ENCODE results near the gene NRIP1. TPM values are rescaled to one million over a fixed set of nuclear protein-coding genes. Genes with fewer than 3 reads are reported as not detected.

Gene NRIP1
- total and polyA plus RNA-seq, 2 donors (not counting 3 experiments of a cell fraction or from before 2014, with no cell fraction given) = 2.8 to 24.0 TPM

- no peak overlapping the region for H2AFZ ChIP-seq (ENCODE audit: low read depth, low read length)
- BruUV-seq (replicated peaks) = no TSS peak
- H3K9me3 ChIP-seq (replicated peaks; ENCODE audit: control insufficient read depth, insufficient read depth, low read length) = no peaks in the 10 kb centered on the region
- H3K27ac ChIP-seq (ENCODE audit: insufficient read depth, low read depth, low read length) = no peak overlapping the region
- H3K27me3 ChIP-seq (ENCODE audit: control insufficient read depth in 2 of 2, insufficient read depth in 2 of 2, low read length in 2 of 2) = no peaks in the 10 kb centered on the region
- intact Hi-C loops (cut with micrococcal nuclease) = loop anchor here (10.0 kb wide), 1 partner anchor 98 kb away; no protein-coding TSS in a partner anchor
- H4K20me1 ChIP-seq (replicated peaks; ENCODE audit: control insufficient read depth, extremely low read depth, insufficient read depth, low read length) = no peaks in the 10 kb centered on the region
- no peak overlapping the region for H3K4me3 ChIP-seq (replicated peaks in 1 of 3; ENCODE audit: insufficient read depth in 1 of 3, low read depth in 1 of 3, low read length in 3 of 3)
- dilution Hi-C loops (cut with MboI; ENCODE audit: extremely low pct_ligation_motif_present, low sequenced_read_pairs) = no loop called here
- CTCF ChIA-PET = no interaction called here
- H3K79me2 ChIP-seq (ENCODE audit: control insufficient read depth, insufficient read depth, low read length) = peaks cover 32% of the 10 kb centered on the region
- POLR2A ChIA-PET = no interaction called here
- FAIRE-seq = no peak
- H3K9me1 ChIP-seq (replicated peaks; ENCODE audit: control insufficient read depth, extremely low read depth, insufficient read depth, low read length) = peaks cover 2% of the 10 kb centered on the region
- no peak overlapping the region for H3K4me2 ChIP-seq (ENCODE audit: insufficient read depth, low read length)
- no peak overlapping the region for H3K9ac ChIP-seq (replicated peaks; ENCODE audit: extremely low read depth, insufficient read depth, low read length)
- DNase-seq (ENCODE audit: low read depth, low spot score) = no peak
- no peaks in the 10 kb centered on the region for H3K4me1 ChIP-seq (ENCODE audit: control insufficient read depth, extremely low read depth, insufficient read depth, low read length)
- peaks cover 0 to 2% of the 10 kb centered on the region in 2 experiments for H3K36me3 ChIP-seq (ENCODE audit: control insufficient read depth in 2 of 2, extremely low read depth in 1 of 2, insufficient read depth in 2 of 2, low read length in 2 of 2)
- no peak for TF ChIP-seq EZH2 (IDR thresholded peaks at IDR 0.05; ENCODE audit: borderline replicate concordance, low read depth, low read length, severe bottlenecking)
- no peak for TF ChIP-seq FOS (IDR thresholded peaks at IDR 0.05; ENCODE audit: borderline replicate concordance, insufficient read depth, low read length)
- no peak for TF ChIP-seq JUN (IDR thresholded peaks at IDR 0.05; ENCODE audit: borderline replicate concordance, insufficient read depth, insufficient read length, low read depth)
- no peak for TF ChIP-seq POLR2A (IDR thresholded peaks at IDR 0.05; ENCODE audit: low read depth, low read length)
- TF ChIP-seq MAX (IDR thresholded peaks at IDR 0.05; ENCODE audit: insufficient read depth, insufficient read length) = no peak
Observed at GRCh38 chr21:14972678-14973077, 92.1 kb downstream of the NRIP1 start.

- no peaks in the 10 kb centered on the region for H3K9me1 ChIP-seq (replicated peaks; ENCODE audit: control insufficient read depth, extremely low read depth, insufficient read depth, low read length)
- TF ChIP-seq POLR2AphosphoS5 (IDR thresholded peaks at IDR 0.05; ENCODE audit: insufficient read depth, low read depth, low read length) = no peak
- no peaks in the 10 kb centered on the region for H3K4me1 ChIP-seq (ENCODE audit: control insufficient read depth, extremely low read depth, insufficient read depth, low read length)
- ChIA-PET POLR2A (no interaction called here), CTCF (no interaction called here)
- dilution Hi-C loops (cut with MboI; ENCODE audit: extremely low pct_ligation_motif_present, low sequenced_read_pairs) (no loop called here), intact Hi-C loops (cut with micrococcal nuclease) (no loop called here)
- DNase-seq (ENCODE audit: low read depth, low spot score) = no peak
- no peak for FAIRE-seq
- no peak overlapping the region for H3K4me3 ChIP-seq (replicated peaks in 1 of 3; ENCODE audit: insufficient read depth in 1 of 3, low read depth in 1 of 3, low read length in 3 of 3)
- no TSS peak for BruUV-seq (replicated peaks)
- H3K79me2 ChIP-seq (ENCODE audit: control insufficient read depth, insufficient read depth, low read length) = peaks cover 31% of the 10 kb centered on the region
- no peak overlapping the region for H3K4me2 ChIP-seq (ENCODE audit: insufficient read depth, low read length)
- H3K27ac ChIP-seq (ENCODE audit: insufficient read depth, low read depth, low read length) = no peak overlapping the region
- no peaks in the 10 kb centered on the region for H4K20me1 ChIP-seq (replicated peaks; ENCODE audit: control insufficient read depth, extremely low read depth, insufficient read depth, low read length)
- no peaks in the 10 kb centered on the region for H3K9me3 ChIP-seq (replicated peaks; ENCODE audit: control insufficient read depth, insufficient read depth, low read length)
- H2AFZ ChIP-seq (ENCODE audit: low read depth, low read length) = no peak overlapping the region
- no peak overlapping the region for H3K9ac ChIP-seq (replicated peaks; ENCODE audit: extremely low read depth, insufficient read depth, low read length)
- H3K27me3 ChIP-seq (ENCODE audit: control insufficient read depth in 2 of 2, insufficient read depth in 2 of 2, low read length in 2 of 2) = no peaks in the 10 kb centered on the region
- peaks cover 7 to 9% of the 10 kb centered on the region in 2 experiments for H3K36me3 ChIP-seq (ENCODE audit: control insufficient read depth in 2 of 2, extremely low read depth in 1 of 2, insufficient read depth in 2 of 2, low read length in 2 of 2)
Observed at GRCh38 chr21:14968821-14969220, 96.0 kb downstream of the NRIP1 start.

Data from endothelial cell of umbilical vein (primary cell).